ENCODE measurements around the gene KIAA0753. TPM values are rescaled to one million over a fixed set of nuclear protein-coding genes. Genes with fewer than 3 reads are reported as not detected.

KIAA0753 gene
- total and polyA plus RNA-seq, 2 of the 8 experiments (the other 6 are each of a cell fraction or from before 2014, with no cell fraction given): 5.0 to 27.1 TPM

DNA sequence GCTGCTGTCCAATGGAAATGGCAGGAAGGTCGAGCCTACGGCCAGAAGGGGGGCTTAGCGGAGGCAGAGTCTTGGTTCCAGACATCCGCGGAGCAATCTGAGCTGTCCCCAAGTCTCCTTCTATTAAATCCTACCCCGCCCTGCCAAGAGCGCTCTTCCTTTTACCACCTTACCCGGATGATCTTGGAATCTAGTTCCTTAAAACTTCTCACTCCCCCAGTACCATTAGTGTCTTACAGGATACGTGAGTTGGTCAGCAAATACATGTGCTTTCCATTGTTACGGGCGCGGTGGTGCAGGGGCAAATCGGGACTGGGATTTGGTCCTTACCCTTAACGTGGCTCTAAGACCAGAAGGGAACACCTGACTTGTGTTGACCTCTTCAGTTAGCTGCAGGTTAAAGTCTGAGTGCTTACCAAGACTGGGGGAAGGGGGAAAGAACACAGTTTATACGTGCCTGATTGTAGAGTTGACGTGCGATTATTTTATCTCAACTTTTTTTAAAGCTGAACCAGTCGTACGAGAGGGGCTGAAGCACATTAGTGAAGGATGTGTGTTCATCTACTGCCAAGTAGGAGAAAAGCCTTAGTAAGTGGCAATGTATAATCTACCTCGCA is 844 bp upstream of the KIAA0753 start (continued):
- TF ChIP-seq SP4 (IDR thresholded peaks at IDR 0.05; ENCODE audit: low read length): no peak
- TF ChIP-seq BACH1 (IDR thresholded peaks at IDR 0.05; ENCODE audit: low read length): no peak
- TF ChIP-seq, protein P1, sequence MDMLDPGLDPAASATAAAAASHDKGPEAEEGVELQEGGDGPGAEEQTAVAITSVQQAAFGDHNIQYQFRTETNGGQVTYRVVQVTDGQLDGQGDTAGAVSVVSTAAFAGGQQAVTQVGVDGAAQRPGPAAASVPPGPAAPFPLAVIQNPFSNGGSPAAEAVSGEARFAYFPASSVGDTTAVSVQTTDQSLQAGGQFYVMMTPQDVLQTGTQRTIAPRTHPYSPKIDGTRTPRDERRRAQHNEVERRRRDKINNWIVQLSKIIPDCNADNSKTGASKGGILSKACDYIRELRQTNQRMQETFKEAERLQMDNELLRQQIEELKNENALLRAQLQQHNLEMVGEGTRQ (IDR thresholded peaks at IDR 0.05; ENCODE audit: low read length): no peak
- 0 out of 2 replicates have a peak, but pooled peaks have one; percentile 44 for TF ChIP-seq CHD2 (IDR thresholded peaks at IDR 0.05; ENCODE audit: low read length)
- peak; percentile 60 for TF ChIP-seq MAX (IDR thresholded peaks at IDR 0.05)
- TF ChIP-seq RBBP5 (IDR thresholded peaks at IDR 0.05; ENCODE audit: borderline replicate concordance, low read depth, low read length): no peak; the same call in 1 of the 2 replicates
